Glutamatergic neuron (in vitro differentiated cells): ENCODE measurements around the gene CSF1. TPM values are rescaled to one million over a fixed set of nuclear protein-coding genes. Genes with fewer than 3 reads are reported as not detected.

ENCODE experiments used
- DNase-seq: peaks from one replicate; pipeline ENCODE4 v3.0.0; 2022
- H3K27ac Mint-ChIP-seq: one replicate; pipeline ENCODE4 v1.8.0; 2020; ENCODE audit warnings: mild to moderate bottlenecking, mixed read lengths, inconsistent platforms; ENCODE audit not compliant: unreplicated experiment
- H3K27me3 Mint-ChIP-seq: one replicate; pipeline ENCODE4 v1.8.0; 2020; ENCODE audit warnings: mild to moderate bottlenecking, moderate library complexity, mixed read lengths, inconsistent platforms; ENCODE audit not compliant: unreplicated experiment
- H3K36me3 Mint-ChIP-seq: one replicate; pipeline ENCODE4 v1.8.0; 2020; ENCODE audit warnings: mild to moderate bottlenecking, mixed read lengths, inconsistent platforms; ENCODE audit not compliant: unreplicated experiment
- H3K4me1 Mint-ChIP-seq: one replicate; pipeline ENCODE4 v1.8.0; 2020; ENCODE audit warnings: mild to moderate bottlenecking, low read depth, mixed read lengths, inconsistent platforms; ENCODE audit not compliant: unreplicated experiment
- H3K4me3 Mint-ChIP-seq: one replicate; pipeline ENCODE4 v1.8.0; 2020; ENCODE audit warnings: mild to moderate bottlenecking, mixed read lengths, inconsistent platforms; ENCODE audit not compliant: unreplicated experiment
- H3K9me3 Mint-ChIP-seq: one replicate; pipeline ENCODE4 v1.8.0; 2020; ENCODE audit warnings: mild to moderate bottlenecking, moderate library complexity, mixed read lengths, inconsistent platforms; ENCODE audit not compliant: unreplicated experiment
- total RNA-seq: library from RNA; stranded (reverse); fragmentation: NEBNext Ultra II Directional; extraction: Animal tissue kit (Norgen Biotek cat#: 25700); gene quantifications from one replicate; pipeline ENCODE4 v1.2.1, GENCODE V29; 2021; ENCODE audit not compliant: unreplicated experiment
- TF ChIP-seq, protein P1 (sequence below): fragments of 200-600 bp; sonication (generic); IDR thresholded peaks from one replicate; pipeline ENCODE4 v1.5.0; 2021; ENCODE audit not compliant: partially characterized antibody, unreplicated experiment

The CSF1 gene
- total RNA-seq, 1 donor from 2014 or later: 0.59 TPM

DNA sequence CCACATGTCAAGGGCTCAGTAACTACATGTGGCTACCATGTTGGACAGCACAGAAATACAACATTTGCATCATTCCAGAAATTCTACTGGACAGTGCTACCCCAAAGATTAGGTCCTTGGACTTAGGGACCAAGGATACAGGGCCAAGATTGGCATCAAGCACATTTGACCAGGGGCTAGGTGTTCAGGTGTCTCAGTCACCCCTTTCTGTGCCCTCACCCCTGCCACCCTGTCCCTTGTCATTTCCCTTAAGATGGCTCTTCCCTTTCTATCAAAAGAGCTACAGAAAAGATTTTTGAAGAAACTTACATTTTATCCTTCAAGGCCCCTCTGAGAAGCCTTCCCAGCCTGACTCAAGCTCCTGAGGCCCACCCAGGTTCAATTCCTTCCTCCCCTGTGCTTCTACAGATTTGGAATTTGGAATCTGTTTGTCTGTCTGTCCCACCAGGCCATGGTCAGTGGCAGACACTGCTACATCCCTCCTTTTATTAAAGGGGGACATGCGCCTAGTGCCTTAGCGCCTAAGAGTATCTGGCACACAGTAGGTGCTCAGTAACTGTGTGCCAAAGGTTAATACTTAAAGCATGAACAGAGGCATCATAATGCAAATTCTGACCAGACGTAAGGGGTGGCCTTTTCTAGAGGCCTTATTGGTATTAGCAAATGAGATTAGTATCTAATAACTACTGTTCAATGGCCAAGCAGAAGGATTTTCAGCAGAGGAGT lies 21.4 kb downstream of the CSF1 start:
- Mint-ChIP-seq H3K27ac (no peak overlapping the region), H3K9me3 (peaks cover 4% of the 10 kb centered on the region), H3K36me3 (peaks cover 5% of the 10 kb centered on the region), H3K4me3 (no peak overlapping the region), H3K4me1 (peaks cover 2% of the 10 kb centered on the region), H3K27me3 (peaks cover 6% of the 10 kb centered on the region)
- no peak for DNase-seq
- TF ChIP-seq, protein P1, sequence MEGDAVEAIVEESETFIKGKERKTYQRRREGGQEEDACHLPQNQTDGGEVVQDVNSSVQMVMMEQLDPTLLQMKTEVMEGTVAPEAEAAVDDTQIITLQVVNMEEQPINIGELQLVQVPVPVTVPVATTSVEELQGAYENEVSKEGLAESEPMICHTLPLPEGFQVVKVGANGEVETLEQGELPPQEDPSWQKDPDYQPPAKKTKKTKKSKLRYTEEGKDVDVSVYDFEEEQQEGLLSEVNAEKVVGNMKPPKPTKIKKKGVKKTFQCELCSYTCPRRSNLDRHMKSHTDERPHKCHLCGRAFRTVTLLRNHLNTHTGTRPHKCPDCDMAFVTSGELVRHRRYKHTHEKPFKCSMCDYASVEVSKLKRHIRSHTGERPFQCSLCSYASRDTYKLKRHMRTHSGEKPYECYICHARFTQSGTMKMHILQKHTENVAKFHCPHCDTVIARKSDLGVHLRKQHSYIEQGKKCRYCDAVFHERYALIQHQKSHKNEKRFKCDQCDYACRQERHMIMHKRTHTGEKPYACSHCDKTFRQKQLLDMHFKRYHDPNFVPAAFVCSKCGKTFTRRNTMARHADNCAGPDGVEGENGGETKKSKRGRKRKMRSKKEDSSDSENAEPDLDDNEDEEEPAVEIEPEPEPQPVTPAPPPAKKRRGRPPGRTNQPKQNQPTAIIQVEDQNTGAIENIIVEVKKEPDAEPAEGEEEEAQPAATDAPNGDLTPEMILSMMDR: no peak

DNA sequence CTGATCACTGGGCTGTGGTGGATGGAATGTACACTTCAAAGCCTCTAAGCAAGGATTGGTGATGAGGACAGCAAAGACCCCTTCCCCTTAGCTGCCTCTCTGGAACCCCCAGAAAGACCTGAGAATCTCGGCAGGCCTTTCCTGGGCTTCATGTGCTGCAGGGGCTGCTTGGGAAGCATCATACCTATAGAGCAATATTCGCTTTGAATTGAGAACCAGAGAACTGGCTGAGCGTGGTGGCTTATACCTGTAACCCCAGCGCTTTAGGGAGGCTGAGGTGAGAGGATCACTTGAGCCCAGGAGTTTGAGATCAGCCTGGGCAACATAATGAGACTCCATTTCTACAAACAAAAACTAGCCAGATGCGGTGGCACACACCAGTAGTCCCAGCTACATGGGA lies 22.0 kb downstream of the CSF1 start:
- H3K9me3 Mint-ChIP-seq: peaks cover 4% of the 10 kb centered on the region
- peaks cover 5% of the 10 kb centered on the region for H3K36me3 Mint-ChIP-seq
- TF ChIP-seq, protein P1: no peak
- H3K4me3 Mint-ChIP-seq: no peak overlapping the region
- H3K4me1 Mint-ChIP-seq: peaks cover 2% of the 10 kb centered on the region
- peaks cover 4% of the 10 kb centered on the region for H3K27me3 Mint-ChIP-seq
- H3K27ac Mint-ChIP-seq: no peak overlapping the region
- no peak for DNase-seq

DNA sequence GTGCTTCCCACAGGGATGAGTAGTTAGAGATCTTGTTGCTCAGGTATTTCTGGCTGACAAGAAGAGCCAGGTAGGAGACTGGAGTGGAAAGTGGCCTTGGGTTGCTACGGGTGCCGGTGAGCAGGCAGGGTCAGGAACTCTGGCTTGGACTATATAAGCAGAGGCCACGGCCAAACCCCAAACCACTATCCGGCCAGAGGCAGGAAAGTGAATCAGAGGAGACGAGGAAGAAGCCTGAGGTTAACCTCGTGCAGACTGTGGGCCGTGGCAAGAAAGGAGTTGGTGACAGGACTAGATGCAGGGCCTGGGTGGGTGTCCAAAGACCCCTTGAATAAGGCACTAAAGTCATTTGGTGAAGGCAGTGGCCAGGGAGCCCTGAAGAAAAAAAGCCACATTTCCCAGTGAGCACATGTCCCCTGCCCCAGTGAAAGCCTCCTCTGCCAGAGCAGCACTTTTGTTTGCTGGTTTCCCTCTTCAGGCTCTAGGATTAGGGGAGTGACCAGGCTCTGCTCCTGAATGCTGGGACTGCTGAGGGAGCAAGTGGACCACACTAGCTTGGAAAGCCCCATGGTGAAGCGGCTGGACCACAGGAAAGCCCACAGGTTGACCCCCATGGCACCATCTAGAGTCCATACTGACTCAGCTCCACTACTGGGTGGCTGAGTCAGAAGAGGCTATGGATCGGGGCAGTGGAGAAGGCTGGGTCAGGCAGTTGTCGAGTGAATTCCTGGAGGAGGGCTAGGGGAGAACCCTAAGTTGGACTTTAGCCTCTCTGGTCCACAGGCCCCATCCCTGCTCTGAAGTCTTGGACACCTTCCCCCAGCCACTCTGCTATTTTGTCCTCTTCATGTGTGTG lies 23.4 kb downstream of the CSF1 start:
- Mint-ChIP-seq H3K4me1 (peaks cover 2% of the 10 kb centered on the region), H3K36me3 (peaks cover 5% of the 10 kb centered on the region), H3K27ac (no peak overlapping the region), H3K27me3 (peaks cover 4% of the 10 kb centered on the region), H3K4me3 (no peak overlapping the region), H3K9me3 (peaks cover 4% of the 10 kb centered on the region)
- DNase-seq: no peak
- TF ChIP-seq, protein P1: no peak

DNA sequence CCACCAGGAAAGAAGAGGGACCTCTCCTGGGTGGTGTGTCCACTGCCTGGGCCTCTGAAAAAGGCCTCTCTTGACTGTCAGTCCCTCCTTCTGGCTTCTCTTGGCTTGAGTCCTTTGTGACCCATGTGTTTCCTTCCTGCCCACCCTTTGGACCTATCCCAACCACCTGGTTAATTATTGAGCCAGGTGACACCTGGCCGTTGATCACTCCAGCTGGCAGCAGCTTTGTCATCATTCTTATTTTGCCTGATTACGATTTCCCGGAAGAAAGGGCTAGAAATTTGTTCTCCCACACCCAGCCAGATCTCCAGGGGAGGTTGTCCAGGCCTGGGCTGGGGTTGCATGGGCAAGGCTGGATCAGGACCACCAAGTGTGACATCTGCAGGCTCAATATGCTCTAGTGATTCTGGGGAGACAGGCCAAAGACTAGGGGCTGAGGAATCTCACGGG lies 24.8 kb downstream of the CSF1 start:
- TF ChIP-seq, protein P1: no peak
- Mint-ChIP-seq H3K27me3 (peaks cover 6% of the 10 kb centered on the region), H3K4me3 (no peak overlapping the region), H3K36me3 (peaks cover 10% of the 10 kb centered on the region), H3K27ac (no peak overlapping the region), H3K4me1 (peaks cover 2% of the 10 kb centered on the region), H3K9me3 (peaks cover 8% of the 10 kb centered on the region)
- no peak for DNase-seq

DNA sequence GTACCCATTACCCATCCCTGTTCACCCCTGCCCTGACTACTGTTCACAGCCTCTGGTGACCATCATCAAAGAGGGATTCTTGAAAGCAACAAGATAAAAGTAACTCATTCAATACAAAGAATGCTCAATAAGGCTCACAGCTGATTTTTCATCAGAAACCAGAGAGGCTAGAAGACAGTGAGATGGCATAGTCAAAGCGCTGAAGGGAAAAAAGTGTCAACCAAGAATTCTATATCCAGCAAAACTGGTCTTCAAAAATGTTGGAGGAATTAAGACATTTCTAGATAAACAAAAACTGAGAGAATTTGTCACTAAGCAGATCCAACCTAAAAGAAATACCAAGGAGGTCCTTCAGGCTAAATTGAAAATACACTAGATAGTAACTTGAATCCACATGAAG lies 27.1 kb downstream of the CSF1 start:
- Mint-ChIP-seq H3K9me3 (peaks cover 7% of the 10 kb centered on the region), H3K4me1 (no peaks in the 10 kb centered on the region), H3K36me3 (peaks cover 10% of the 10 kb centered on the region), H3K27ac (no peak overlapping the region), H3K27me3 (peaks cover 2% of the 10 kb centered on the region), H3K4me3 (no peak overlapping the region)
- TF ChIP-seq, protein P1: no peak
- no peak for DNase-seq
